ENCODE data around the gene KLHL6. TPM values are rescaled to one million over a fixed set of nuclear protein-coding genes. Genes with fewer than 3 reads are reported as not detected.
"Not testable (repeated sequence)": the region's sequence is repeated elsewhere in the genome, so short reads cannot be mapped to it uniquely, and the experiment has no call there.

Gene KLHL6
- total RNA-seq, 4 donors from 2014 or later, result 0.10 to 1.4 (median 0.39) TPM

DNA sequence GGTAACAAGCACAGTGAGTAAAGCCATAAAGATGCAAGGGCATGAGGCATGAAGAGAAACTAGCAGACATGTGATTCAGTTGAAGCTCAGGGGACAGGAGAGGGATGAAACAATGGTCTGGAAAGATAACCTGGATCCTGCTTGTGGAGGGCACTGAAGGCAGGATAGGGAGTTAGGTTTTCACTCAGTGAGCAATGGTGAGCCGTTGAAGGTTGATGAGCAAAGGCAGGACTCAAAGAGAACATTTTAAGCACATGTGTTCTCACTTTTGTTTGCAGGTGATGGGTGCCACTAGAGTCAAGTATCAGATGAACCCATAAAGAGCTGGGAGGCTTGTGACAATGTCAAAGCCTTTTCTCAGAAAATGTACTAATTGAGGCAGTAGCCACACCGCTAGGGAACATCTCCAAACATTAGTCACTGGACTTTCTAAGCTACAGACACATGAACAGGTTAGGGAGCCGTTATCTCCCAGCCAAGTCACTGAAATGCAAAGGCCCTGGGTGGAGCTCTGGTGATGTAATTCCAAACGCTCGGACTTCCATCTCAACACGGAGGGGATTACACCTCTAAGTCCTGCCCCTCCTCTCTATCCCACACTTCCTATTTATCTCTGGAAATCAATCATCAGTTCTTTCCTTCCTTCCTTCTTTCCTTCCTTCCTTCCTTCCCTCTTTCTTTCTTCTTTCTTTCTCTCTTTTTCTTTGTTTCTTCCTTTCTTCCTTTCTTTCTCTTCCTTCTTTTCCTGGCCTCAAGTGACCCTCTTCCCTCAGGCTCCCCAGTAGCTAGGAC, 22.7 kb downstream of the KLHL6 start:
- no peak for DNase-seq (ENCODE audit: low spot score in 2 of 2)

GRCh38 chr3:183529717-183530116, 25.8 kb downstream of the KLHL6 start:
- whole genome bisulfite sequencing, result 83% methylated on average over 7 of the region's 7 CpGs
- no peak for DNase-seq (ENCODE audit: low spot score in 2 of 2)
- H3K27me3 ChIP-seq, result no peaks in the 10 kb centered on the region
- H3K4me1 ChIP-seq, result no peaks in the 10 kb centered on the region
- TF ChIP-seq POLR2A (IDR thresholded peaks at IDR 0.05) (no peak), POLR2AphosphoS5 (IDR thresholded peaks at IDR 0.05) (no peak), CTCF (IDR thresholded peaks at IDR 0.05) (no peak), EP300 (IDR thresholded peaks at IDR 0.05) (no peak)
- no peak overlapping the region for H3K4me3 ChIP-seq
- H3K9me3 ChIP-seq, result no peaks in the 10 kb centered on the region
- H3K27ac ChIP-seq, result no peak overlapping the region
- H3K36me3 ChIP-seq, result no peaks in the 10 kb centered on the region

More for the DNA sequence above, 22.7 kb downstream of the KLHL6 start:
- 63% methylated on average over 6 of the region's 6 CpGs for WGBS
- H3K4me1 ChIP-seq, result no peaks in the 10 kb centered on the region
- no peak overlapping the region for H3K27ac ChIP-seq
- no peaks in the 10 kb centered on the region for H3K27me3 ChIP-seq
- TF ChIP-seq POLR2A (IDR thresholded peaks at IDR 0.05), result no peak
- no peak for TF ChIP-seq EP300 (IDR thresholded peaks at IDR 0.05)
- no peak for TF ChIP-seq CTCF (IDR thresholded peaks at IDR 0.05)
- no peak for TF ChIP-seq POLR2AphosphoS5 (IDR thresholded peaks at IDR 0.05)
- H3K9me3 ChIP-seq, result no peaks in the 10 kb centered on the region
- H3K4me3 ChIP-seq, result no peak overlapping the region
- no peaks in the 10 kb centered on the region for H3K36me3 ChIP-seq

DNA sequence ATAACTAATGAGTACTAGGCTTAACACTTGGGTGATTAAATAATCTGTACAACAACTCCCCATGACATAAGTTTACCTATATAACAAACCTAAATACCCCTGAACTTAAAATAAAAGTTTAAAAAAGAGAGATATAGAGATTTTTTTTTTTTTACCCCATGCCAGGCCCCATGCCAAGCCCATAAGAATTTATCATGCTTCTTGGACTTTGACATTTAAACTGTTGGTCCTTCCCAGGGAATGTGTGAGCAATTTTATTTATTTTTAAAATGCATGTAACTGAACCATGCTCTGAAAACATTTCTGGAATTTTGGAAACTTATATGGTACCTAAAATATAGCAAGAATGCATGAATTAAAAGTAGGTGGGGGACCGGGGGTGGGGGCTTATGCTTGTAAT, 26.3 kb downstream of the KLHL6 start:
- Histone ChIP-seq H3K9me3 (no peaks in the 10 kb centered on the region), H3K4me1 (no peaks in the 10 kb centered on the region), H3K4me3 (no peak overlapping the region), H3K36me3 (no peaks in the 10 kb centered on the region), H3K27me3 (no peaks in the 10 kb centered on the region), H3K27ac (no peak overlapping the region)
- WGBS, result 85% methylated on average over 1 of the region's 1 CpG
- TF ChIP-seq CTCF (IDR thresholded peaks at IDR 0.05), result no peak
- no peak for TF ChIP-seq POLR2AphosphoS5 (IDR thresholded peaks at IDR 0.05)
- no peak for TF ChIP-seq POLR2A (IDR thresholded peaks at IDR 0.05)
- no peak for TF ChIP-seq EP300 (IDR thresholded peaks at IDR 0.05)
- DNase-seq (ENCODE audit: low spot score in 2 of 2), result no peak

- H3K4me1 ChIP-seq; H3K4me3 ChIP-seq; H3K27me3 ChIP-seq; H3K27ac ChIP-seq; DNase-seq (ENCODE audit: low spot score in 2 of 2); H3K9me3 ChIP-seq; H3K36me3 ChIP-seq: not testable (repeated sequence)
- whole genome bisulfite sequencing, result 95% methylated on average over 6 of the region's 6 CpGs
Observed at GRCh38 chr3:183528758-183529157, 26.7 kb downstream of the KLHL6 start.

DNA sequence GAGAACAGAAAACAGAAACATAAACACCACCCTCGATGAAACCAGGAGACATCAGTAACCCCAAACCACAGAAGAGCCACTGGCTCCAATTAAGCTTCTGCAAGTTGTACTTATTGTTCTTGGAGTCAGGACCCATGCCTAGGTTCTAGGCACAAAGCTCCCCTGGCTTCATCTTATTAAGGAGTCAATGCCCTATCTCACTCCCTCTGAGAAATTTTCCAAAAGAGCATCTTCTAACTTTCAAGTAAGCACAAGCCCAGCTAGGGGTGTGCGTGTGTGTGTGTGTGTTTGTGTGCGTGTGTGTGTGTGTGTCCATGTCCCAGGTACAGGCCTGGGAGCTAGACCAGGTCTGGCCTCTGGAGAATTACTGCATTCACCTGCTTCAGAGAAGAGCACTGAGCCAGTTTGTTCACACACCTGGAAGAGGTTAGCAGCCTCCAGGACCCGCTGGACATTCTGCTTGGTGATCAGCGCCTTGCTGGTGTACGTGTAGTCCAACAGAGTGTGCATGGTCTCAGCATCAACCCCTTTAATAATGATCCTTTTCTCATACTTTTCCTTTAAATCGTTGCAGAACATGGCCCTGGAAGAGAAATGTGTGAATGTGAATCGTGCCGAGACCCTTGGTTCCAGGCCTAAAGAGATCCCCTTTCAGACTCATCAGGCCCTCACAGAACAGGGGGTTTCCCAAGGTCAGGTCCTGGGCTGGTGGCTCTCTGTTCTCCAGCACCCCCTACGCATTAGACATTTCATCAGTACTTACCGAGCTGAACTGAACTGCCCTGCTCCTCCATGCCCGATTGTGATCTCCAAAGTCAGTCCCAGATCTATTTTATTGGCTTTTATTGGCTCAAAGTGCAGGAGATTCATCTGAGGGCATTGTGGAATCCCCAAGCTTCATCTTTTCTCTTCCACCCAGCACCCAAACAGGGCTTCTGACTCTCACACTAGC, 27.8 kb downstream of the KLHL6 start:
- 89% methylated on average over 12 of the region's 12 CpGs for WGBS
- no peak overlapping the region for H3K27ac ChIP-seq

GRCh38 chr3:183526838-183527427, 28.6 kb downstream of the KLHL6 start:
- DNase-seq (ENCODE audit: low spot score in 2 of 2), result no peak
- no peak overlapping the region for H3K27ac ChIP-seq

More for the DNA sequence above, 27.8 kb downstream of the KLHL6 start:
- Histone ChIP-seq H3K36me3 (no peaks in the 10 kb centered on the region), H3K4me3 (no peak overlapping the region), H3K9me3 (no peaks in the 10 kb centered on the region), H3K4me1 (no peaks in the 10 kb centered on the region), H3K27me3 (no peaks in the 10 kb centered on the region)
- TF ChIP-seq POLR2AphosphoS5 (IDR thresholded peaks at IDR 0.05), result no peak
- no peak for DNase-seq (ENCODE audit: low spot score in 2 of 2)

More at GRCh38 chr3:183526838-183527427, 28.6 kb downstream of the KLHL6 start:
- 96% methylated on average over 4 of the region's 4 CpGs for WGBS
- no peak for TF ChIP-seq CTCF (IDR thresholded peaks at IDR 0.05)
- no peak for TF ChIP-seq POLR2A (IDR thresholded peaks at IDR 0.05)
- no peak for TF ChIP-seq EP300 (IDR thresholded peaks at IDR 0.05)
- no peak for TF ChIP-seq POLR2AphosphoS5 (IDR thresholded peaks at IDR 0.05)
- Histone ChIP-seq H3K4me1 (no peaks in the 10 kb centered on the region), H3K9me3 (no peaks in the 10 kb centered on the region), H3K4me3 (no peak overlapping the region), H3K36me3 (no peaks in the 10 kb centered on the region), H3K27me3 (no peaks in the 10 kb centered on the region)

Measured in suprapubic skin (tissue), 4 donors.